Tibial nerve (tissue), 4 donors: ENCODE data around the gene MAGED1. TPM values are rescaled to one million over a fixed set of nuclear protein-coding genes. Genes with fewer than 3 reads are reported as not detected.

Experiments
- DNase-seq, 2 donors: peaks; one replicate each; pipeline ENCODE4 v3.0.0-alpha.2; 2019; ENCODE audit warnings: low spot score in 2 of 2
- H3K27ac ChIP-seq, 4 donors: fragments of 200-600 bp; sonication (generic) in 3 of 4; one replicate each; pipeline ENCODE4 v1.5.1; 2017 to 2019; ENCODE audit warnings: mild to moderate bottlenecking in 1 of 4
- H3K27me3 ChIP-seq, 2 donors: fragments of 200-600 bp; sonication (generic) in 1 of 2; one replicate each; pipeline versions ENCODE4 v1.5.1 to v1.6.0; 2017 to 2019
- H3K36me3 ChIP-seq, 3 donors: fragments of 200-600 bp; sonication (generic); one replicate each; pipeline ENCODE4 v1.5.1; 2018 to 2019
- H3K4me1 ChIP-seq, 4 donors: fragments of 200-600 bp; sonication (generic) in 3 of 4; one replicate each; pipeline ENCODE4 v1.5.1; 2017 to 2019
- H3K4me3 ChIP-seq, 4 donors: fragments of 200-600 bp; sonication (generic) in 3 of 4; one replicate each; pipeline ENCODE4 v1.5.1; 2017 to 2019; ENCODE audit warnings: mild to moderate bottlenecking in 1 of 4, moderate library complexity in 1 of 4
- H3K9me3 ChIP-seq, 4 donors: fragments of 200-600 bp; sonication (generic) in 3 of 4; one replicate each; pipeline ENCODE4 v1.5.1; 2017 to 2019
- CTCF ChIP-seq, 5 experiments: fragments of 200-600 bp in 3 of 5; fragments of 450-650 bp in 2 of 5; sonication (generic) in 3 of 5; IDR thresholded peaks; one replicate each; pipeline ENCODE4 v1.5.1; 2016 to 2019; ENCODE audit warnings: antibody characterized with exemption in 5 of 5, mild to moderate bottlenecking in 3 of 5, moderate library complexity in 2 of 5
- EP300 ChIP-seq, 2 donors: sonication (generic); formaldehyde crosslinking; IDR thresholded peaks; one replicate each; pipeline ENCODE4 v1.6.1; 2017; ENCODE audit warnings: antibody characterized with exemption in 2 of 2, mild to moderate bottlenecking in 1 of 2
- POLR2A ChIP-seq, 2 donors: fragments of 450-650 bp; IDR thresholded peaks; one replicate each; pipeline ENCODE4 v1.6.1; 2017; ENCODE audit warnings: antibody characterized with exemption in 2 of 2, mild to moderate bottlenecking in 2 of 2, moderate library complexity in 2 of 2
- WGBS, 2 donors: methylation state at CpG; one replicate each; pipeline ENCODE4 v1.1.5; 2018; 5-methylcytosine and 5-hydroxymethylcytosine counted together
- total RNA-seq, 4 donors: library from RNA; depleted of rRNA; stranded (reverse); fragments of >200 nt; gene quantifications; one replicate each; pipeline ENCODE4 v1.1.0, GENCODE V29; 2016

The MAGED1 gene
- total RNA-seq, 4 donors from 2014 or later = 34.1 to 51.1 (median 46.7) TPM

DNA sequence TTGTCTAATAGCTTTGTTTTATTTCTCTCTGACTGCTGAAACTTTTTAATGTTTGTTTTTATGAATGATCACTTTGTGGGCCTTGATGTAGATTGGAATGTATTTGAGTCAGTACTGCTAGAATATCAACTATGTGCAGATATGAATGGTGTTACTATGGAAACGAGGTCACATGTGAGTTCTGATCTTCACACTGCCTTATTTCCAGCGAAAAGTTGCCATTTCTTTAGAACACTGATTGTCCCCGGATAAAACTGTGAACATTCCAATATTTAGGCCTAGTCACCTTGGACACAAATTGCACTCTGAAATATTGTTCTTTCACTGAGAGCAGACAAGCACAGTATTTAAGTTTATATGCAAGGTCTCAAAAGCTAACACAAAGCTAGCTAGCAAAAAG lies 27.2 kb upstream of the MAGED1 start:
- Histone ChIP-seq H3K4me3 (no peak overlapping the region), H3K27ac (no peak overlapping the region), H3K4me1 (no peaks in the 10 kb centered on the region), H3K27me3 (no peaks in the 10 kb centered on the region), H3K9me3 (no peaks in the 10 kb centered on the region), H3K36me3 (no peaks in the 10 kb centered on the region)
- DNase-seq = no peak
- no peak for TF ChIP-seq CTCF (IDR thresholded peaks at IDR 0.05)
- no peak for TF ChIP-seq POLR2A (IDR thresholded peaks at IDR 0.05)
- no peak for TF ChIP-seq EP300 (IDR thresholded peaks at IDR 0.05)
- WGBS, 2 donors = 52 to 53% methylated on average over 3 of the region's 3 CpGs

GRCh38 chrX:51867626-51868025 lies 25.8 kb upstream of the MAGED1 start:
- TF ChIP-seq CTCF (IDR thresholded peaks at IDR 0.05) (no peak), EP300 (IDR thresholded peaks at IDR 0.05) (no peak), POLR2A (IDR thresholded peaks at IDR 0.05) (no peak)
- Histone ChIP-seq H3K4me1 (no peaks in the 10 kb centered on the region), H3K9me3 (no peaks in the 10 kb centered on the region), H3K27ac (no peak overlapping the region), H3K4me3 (no peak overlapping the region), H3K36me3 (no peaks in the 10 kb centered on the region), H3K27me3 (no peaks in the 10 kb centered on the region)
- 67 to 100% methylated on average over 1 of the region's 1 CpG for WGBS, 2 donors
- no peak for DNase-seq

GRCh38 chrX:51870354-51870753 lies 23.1 kb upstream of the MAGED1 start:
- Histone ChIP-seq H3K4me1 (no peaks in the 10 kb centered on the region), H3K36me3 (no peaks in the 10 kb centered on the region), H3K9me3 (no peaks in the 10 kb centered on the region), H3K27me3 (no peaks in the 10 kb centered on the region), H3K27ac (no peak overlapping the region), H3K4me3 (no peak overlapping the region)
- no peak for DNase-seq
- TF ChIP-seq CTCF (IDR thresholded peaks at IDR 0.05) (no peak), EP300 (IDR thresholded peaks at IDR 0.05) (no peak), POLR2A (IDR thresholded peaks at IDR 0.05) (no peak)
- 90 to 93% methylated on average over 2 of the region's 2 CpGs for WGBS, 2 donors

GRCh38 chrX:51874123-51874522 lies 19.3 kb upstream of the MAGED1 start:
- DNase-seq = no peak
- 92 to 95% methylated on average over 1 of the region's 1 CpG for WGBS, 2 donors
- Histone ChIP-seq H3K4me1 (no peaks in the 10 kb centered on the region), H3K27me3 (no peaks in the 10 kb centered on the region), H3K4me3 (no peak overlapping the region), H3K36me3 (no peaks in the 10 kb centered on the region), H3K9me3 (no peaks in the 10 kb centered on the region), H3K27ac (no peak overlapping the region)
- TF ChIP-seq EP300 (IDR thresholded peaks at IDR 0.05) = no peak
- TF ChIP-seq POLR2A (IDR thresholded peaks at IDR 0.05) = no peak
- no peak for TF ChIP-seq CTCF (IDR thresholded peaks at IDR 0.05)

GRCh38 chrX:51876441-51876840 lies 17.0 kb upstream of the MAGED1 start:
- Histone ChIP-seq H3K4me3 (no peak overlapping the region), H3K27me3 (peaks cover 0 to 11% of the 10 kb centered on the region in 2 donors), H3K27ac (no peak overlapping the region), H3K36me3 (no peaks in the 10 kb centered on the region), H3K9me3 (no peaks in the 10 kb centered on the region), H3K4me1 (no peaks in the 10 kb centered on the region)
- no peak for DNase-seq
- 73 to 91% methylated on average over 1 of the region's 1 CpG for WGBS, 2 donors
- TF ChIP-seq CTCF (IDR thresholded peaks at IDR 0.05) (no peak), EP300 (IDR thresholded peaks at IDR 0.05) (no peak), POLR2A (IDR thresholded peaks at IDR 0.05) (no peak)
